GM12801 (cell line): ENCODE results near the gene TCF4.

Experiments used
- TF ChIP-seq, protein P1 (sequence below): IDR thresholded peaks from one replicate; pipeline ENCODE4 v1.5.1; 2011; ENCODE audit warnings: control low read depth; ENCODE audit not compliant: insufficient read length; ENCODE audit errors: extremely low read depth

TCF4 gene

DNA sequence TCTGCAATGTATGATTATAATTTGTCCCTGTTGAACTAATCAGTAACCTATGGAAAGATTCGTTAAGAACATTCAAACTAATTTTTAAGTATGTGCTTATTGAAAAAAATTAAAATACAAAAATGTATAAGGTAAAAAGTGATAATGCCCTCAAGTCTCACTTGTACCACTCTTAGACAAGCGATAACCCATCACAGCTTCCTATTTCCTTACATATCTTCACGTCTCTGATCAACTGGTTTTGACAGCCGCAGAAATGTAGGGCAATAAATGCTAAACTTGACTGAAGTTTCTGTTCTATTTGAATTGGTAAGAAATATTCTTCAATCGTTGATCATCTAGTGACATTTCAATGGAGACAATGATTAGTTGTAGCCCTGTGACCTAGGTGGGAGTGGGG lies 112.5 kb downstream of the TCF4 start:
- TF ChIP-seq, protein P1, sequence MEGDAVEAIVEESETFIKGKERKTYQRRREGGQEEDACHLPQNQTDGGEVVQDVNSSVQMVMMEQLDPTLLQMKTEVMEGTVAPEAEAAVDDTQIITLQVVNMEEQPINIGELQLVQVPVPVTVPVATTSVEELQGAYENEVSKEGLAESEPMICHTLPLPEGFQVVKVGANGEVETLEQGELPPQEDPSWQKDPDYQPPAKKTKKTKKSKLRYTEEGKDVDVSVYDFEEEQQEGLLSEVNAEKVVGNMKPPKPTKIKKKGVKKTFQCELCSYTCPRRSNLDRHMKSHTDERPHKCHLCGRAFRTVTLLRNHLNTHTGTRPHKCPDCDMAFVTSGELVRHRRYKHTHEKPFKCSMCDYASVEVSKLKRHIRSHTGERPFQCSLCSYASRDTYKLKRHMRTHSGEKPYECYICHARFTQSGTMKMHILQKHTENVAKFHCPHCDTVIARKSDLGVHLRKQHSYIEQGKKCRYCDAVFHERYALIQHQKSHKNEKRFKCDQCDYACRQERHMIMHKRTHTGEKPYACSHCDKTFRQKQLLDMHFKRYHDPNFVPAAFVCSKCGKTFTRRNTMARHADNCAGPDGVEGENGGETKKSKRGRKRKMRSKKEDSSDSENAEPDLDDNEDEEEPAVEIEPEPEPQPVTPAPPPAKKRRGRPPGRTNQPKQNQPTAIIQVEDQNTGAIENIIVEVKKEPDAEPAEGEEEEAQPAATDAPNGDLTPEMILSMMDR, result no peak

DNA sequence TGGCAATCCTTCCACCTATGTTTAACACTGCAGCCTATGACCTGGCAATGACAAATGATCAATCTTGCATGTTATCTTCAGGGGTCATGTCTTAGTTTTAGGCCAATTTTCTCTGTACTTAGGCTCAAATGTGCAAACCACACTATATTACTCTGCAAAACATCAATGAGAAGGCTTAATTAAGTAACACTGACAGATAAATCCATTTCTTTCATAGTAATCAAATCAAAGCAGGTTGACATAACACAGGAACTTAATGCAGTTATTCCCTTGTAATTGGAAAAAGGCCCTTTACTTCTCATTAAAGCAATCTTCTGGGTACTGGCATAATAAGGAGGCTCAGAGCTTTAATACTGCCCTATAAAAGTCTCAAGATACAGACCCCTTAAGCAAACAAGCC lies 114.4 kb downstream of the TCF4 start:
- TF ChIP-seq, protein P1, result no peak

DNA sequence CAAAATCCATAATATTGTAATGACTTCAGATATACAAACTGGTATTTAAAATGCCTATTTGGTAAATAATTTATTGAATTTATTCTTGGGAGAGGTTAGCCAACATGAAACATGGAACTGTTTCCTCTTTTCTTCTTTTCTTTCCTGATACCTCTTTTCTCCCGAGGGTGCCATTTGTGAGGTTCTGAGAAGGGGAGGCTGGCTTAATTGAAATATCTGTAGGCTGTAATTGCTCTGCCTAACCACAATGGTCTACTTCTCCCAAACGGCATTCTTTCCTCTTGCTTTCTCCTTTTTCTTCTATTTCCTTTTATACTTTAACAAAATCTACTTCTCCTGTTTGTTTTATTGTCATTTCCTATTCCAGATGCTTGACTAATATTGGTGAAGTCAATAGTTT lies 114.9 kb downstream of the TCF4 start:
- TF ChIP-seq, protein P1, result no peak

DNA sequence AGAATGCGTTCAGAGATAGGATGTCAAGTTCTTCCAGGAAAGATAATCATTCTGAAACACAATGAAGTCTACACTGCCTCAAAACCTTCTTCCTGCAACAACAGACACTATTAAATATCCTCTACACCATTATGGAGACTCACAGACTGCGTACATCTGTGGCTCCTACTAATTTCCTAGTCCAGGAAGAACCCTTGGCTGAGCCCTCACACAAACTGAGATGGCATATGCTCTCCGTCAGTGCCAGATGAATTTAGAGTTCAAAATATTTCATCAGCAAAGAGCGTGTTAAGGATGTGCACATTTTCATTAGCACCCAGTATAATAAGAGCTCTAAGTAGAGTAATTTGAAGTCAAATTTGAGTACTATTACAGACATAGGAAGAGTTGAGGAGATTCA lies 117.2 kb downstream of the TCF4 start:
- TF ChIP-seq, protein P1, result no peak

DNA sequence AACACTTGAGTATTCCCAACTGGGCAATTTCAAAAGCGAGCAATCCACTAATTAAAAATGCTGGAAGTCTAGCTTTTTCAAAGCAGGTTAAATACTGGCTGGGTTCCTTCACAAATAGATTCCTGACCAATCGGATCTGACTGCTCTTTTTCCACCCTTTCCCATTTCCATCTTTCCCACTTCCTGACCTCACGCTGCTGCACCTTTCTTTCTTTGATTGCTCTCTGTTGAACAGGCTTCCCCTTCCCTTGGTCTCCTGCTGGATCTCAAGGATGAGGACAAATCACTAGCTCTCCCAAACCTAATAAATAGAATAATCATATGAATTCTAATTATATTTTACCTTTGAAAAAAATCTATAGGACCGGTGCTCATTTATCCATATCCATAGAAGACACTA lies 121.2 kb downstream of the TCF4 start:
- TF ChIP-seq, protein P1, result no peak

DNA sequence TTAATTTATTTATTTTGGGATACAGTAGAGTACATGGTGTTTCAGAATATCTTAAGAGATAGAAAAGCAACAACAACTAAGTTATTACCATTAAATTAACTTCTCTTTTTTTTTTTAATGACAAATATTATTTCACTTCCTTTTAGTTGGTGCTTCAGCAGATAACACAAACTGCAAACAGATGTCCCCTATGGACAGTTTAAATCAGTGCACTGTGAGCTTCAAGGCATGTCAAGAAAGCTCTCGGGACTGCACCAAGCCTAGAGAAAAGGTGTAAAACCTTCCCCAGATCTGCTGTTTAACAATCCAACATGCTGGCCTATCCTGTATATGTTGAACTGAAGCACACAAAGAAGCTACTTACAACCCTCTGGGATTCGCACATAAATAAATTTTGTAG lies 122.7 kb downstream of the TCF4 start:
- TF ChIP-seq, protein P1, result no peak

DNA sequence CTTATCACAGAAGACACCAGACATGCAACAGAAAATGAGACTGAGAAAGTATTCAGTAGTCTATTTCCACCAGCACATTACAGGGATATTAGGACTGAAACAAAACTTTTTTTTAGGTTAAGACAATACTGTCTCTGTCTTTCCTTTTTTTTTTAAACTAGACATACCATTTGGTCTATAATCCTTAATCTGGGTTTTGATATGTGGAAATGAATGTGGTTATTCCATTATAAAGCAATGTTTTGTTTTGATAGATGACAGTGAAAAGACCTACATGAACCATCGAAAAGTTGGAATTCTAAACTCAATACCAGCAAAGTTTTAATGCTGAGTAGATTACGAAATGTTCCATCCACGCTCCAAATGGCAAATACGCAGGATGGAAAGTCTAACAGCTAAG lies 123.4 kb downstream of the TCF4 start:
- TF ChIP-seq, protein P1, result no peak

DNA sequence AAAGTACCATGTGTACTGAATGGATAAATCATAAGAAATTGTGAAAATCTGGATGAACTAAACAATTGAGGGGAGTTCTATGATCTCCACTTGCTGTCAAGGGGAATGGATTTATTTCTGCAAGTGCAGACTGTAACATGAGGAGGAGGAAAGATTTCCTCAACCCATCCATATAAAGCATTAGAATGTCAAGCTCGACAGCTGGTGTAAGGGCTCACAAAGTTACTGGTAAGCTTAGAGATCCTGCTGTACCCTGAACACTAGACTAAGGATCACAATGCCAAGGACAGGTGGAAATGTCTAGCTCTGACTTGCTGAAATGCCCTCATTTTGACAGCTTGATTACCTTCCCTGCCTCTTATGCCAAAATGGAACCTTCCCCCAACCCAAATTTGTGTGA lies 125.3 kb downstream of the TCF4 start:
- TF ChIP-seq, protein P1, result no peak
